Cardiac fibroblast (primary cell): ENCODE results near the gene TENM4.
A peak's percentile ranks its signal among the peaks of the same experiment; 100 is the strongest.

ENCODE experiments used
- DNase-seq, 2 donors: peaks; one replicate each; pipeline versions ENCODE4 v3.0.0 to v3.0.0-alpha.2; 2010; ENCODE audit warnings: low read depth in 2 of 2
- H3K4me3 ChIP-seq, 2 donors: replicated peaks in 1 of 2; 1 replicate in 1 of 2; 2 replicates in 1 of 2; pipeline ENCODE4 v1.5.1; 2011; ENCODE audit warnings: low read depth in 2 of 2, low read length in 2 of 2, mild to moderate bottlenecking in 2 of 2, moderate library complexity in 1 of 2
- TF ChIP-seq, protein P1 (sequence below): IDR thresholded peaks from one replicate; pipeline ENCODE4 v1.5.1; 2011; ENCODE audit warnings: low read depth, mild to moderate bottlenecking, low read length, inconsistent platforms

Gene TENM4

DNA sequence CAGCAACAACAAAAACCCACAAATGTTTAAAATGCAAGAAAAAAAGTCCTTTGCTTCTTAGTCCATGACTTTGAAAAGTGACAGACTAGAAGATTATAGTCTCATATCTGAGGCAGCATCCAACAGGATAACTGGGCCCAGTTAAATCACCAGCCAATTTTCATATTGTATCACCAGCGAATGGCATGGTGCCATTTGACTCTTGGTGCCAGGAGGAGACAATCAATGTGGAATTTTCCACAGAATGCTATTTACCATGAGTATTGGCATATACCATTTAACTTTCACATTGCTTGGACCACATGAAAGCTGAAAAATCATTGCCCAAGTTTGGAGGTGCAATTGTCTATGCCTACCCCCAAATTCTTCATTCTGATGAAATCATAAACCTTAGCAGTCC, 255.5 kb downstream of the TENM4 start:
- TF ChIP-seq, protein P1, sequence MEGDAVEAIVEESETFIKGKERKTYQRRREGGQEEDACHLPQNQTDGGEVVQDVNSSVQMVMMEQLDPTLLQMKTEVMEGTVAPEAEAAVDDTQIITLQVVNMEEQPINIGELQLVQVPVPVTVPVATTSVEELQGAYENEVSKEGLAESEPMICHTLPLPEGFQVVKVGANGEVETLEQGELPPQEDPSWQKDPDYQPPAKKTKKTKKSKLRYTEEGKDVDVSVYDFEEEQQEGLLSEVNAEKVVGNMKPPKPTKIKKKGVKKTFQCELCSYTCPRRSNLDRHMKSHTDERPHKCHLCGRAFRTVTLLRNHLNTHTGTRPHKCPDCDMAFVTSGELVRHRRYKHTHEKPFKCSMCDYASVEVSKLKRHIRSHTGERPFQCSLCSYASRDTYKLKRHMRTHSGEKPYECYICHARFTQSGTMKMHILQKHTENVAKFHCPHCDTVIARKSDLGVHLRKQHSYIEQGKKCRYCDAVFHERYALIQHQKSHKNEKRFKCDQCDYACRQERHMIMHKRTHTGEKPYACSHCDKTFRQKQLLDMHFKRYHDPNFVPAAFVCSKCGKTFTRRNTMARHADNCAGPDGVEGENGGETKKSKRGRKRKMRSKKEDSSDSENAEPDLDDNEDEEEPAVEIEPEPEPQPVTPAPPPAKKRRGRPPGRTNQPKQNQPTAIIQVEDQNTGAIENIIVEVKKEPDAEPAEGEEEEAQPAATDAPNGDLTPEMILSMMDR, result no peak
- DNase-seq, result no peak
- no peak overlapping the region for H3K4me3 ChIP-seq

DNA sequence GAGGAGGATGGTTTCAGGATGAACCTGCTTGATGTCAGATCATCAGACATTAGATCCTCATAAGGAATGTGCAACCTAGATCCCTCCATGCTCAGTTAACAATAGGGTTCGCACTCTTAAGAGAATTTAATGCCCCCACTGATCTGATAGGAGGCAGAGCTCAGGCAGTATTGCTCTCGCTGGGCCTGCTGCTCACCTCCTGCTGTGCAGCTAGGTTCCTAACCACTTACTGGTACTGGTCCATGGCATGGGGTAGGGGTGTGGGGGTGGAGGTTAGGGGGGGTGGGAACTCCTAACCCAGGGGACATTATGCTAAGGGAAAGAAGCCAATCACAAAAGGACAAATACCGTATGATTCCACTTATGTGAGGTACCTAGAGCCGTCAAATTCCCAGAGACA, 256.5 kb downstream of the TENM4 start:
- no peak overlapping the region for H3K4me3 ChIP-seq
- DNase-seq, result no peak
- TF ChIP-seq, protein P1, result no peak

DNA sequence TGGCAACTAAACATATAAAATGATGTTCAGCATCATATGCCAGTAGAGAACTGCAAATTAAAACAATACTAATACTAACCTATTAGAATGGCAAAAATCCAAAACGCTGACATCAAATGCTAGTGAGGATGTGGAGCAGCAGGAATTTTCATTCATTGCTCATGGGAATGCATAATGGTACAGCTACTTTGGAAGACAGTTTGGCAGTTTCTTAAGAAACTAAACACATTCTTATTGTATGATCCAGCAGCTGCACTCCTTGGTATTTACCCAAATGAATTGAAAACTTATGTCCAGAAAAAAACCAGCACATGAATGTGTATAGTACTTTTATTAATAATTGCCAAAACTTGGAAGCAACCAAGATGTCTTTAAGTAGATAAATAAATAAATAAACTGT, 258.0 kb downstream of the TENM4 start:
- peak in 1 of 2 donors; percentile 74 for DNase-seq
- no peak overlapping the region for H3K4me3 ChIP-seq

DNA sequence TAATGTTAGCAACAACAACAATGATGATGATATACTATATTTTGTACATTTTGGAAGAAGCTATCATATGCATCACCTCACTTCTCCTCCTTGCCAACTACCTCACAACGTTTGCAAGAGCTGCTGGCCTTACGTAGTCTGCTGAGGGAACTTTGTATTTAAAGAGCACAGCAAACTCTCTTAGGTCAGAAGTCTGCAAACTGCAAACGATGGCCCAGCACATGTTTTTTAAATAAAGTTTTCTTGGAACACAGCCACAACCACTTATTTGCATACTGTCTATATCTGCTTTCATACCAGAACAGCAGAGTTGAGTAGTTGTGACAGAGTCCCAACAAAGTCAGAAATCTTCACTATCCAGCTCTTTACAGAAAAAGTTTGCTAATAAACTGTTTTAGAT, 261.7 kb downstream of the TENM4 start:
- TF ChIP-seq, protein P1, result no peak
- no peak for DNase-seq
- H3K4me3 ChIP-seq, result no peak overlapping the region

More for the DNA sequence above, 258.0 kb downstream of the TENM4 start:
- TF ChIP-seq, protein P1, result no peak

DNA sequence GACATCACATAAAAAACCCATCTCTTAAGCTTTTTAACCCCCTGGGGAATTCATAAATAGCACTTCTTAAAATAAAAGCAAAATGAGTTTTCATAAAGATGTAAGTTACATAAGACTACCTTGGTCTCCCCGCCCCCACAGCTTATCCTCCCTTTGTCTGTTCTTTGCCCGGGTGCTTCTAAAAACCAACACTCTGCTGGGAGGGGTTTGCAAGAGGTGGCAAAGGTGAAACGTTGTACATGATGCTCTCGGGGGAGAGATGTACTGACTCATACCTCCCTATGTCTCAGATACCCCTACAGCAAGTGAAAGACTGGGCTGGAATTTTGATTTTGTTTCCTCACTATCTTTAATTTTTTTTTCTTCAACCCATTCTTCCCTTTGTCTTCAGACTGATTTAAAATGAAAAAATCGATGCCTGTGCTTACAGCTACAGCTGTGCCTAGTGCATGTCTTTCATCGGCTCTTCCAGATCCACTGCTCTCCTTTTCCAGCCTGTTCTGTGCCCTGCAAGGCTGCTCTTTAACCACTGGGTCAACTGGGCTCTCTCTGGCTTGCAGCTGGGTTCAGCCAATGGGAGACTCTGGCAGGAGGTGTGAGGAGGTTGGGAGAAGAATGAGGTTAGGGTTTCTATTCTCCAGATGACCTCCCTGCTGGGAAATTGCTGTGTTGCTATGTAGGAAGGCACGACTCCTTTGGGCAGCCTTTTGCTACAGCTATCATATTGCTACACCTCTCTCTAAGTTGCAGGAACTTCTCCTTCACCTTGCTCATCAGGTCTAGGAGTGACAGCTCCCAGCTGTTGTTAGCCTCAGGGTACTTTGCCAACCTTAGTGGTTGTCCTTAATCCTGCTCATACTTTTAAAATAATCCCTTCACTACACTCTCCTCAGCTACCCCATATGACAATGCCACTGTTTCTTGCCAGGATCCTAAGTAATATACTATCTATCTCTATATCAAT, 266.5 kb downstream of the TENM4 start:
- TF ChIP-seq, protein P1, result no peak
- peak in 1 of 2 donors; percentile 10 for DNase-seq
- H3K4me3 ChIP-seq, result no peak overlapping the region

DNA sequence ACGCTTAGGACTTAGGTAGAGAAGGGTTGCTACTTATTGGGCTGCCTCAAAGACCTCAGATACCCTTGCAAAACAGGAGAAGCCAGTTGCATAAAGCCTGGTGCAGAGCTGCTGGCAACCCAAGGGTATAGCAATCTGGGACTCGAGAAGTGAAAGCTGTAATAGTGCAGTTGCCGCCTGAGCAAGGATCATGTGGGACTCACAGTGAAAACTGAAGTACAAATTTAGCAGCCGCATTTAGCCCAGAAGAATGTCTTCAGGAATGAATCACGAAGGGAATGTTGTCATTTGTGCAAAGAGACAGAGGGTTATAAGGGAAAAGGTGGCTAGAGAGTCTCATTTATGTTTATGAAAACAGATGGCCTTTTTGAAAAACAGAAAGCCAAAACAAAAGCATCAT, 267.2 kb downstream of the TENM4 start:
- H3K4me3 ChIP-seq, result no peak overlapping the region
- TF ChIP-seq, protein P1, result no peak
- peak; percentile 17 to 66 for DNase-seq
